Loucy (cell line): ENCODE data around the gene PIH1D2.

ENCODE experiments used
- H2AFZ ChIP-seq: fragments of 200-600 bp; sonication (generic); 2 replicates; pipeline ENCODE4 v1.6.0; 2016; ENCODE audit warnings: antibody characterized with exemption, mild to moderate bottlenecking, low read length, moderate library complexity
- H3F3A ChIP-seq: fragments of 200-600 bp; 2 replicates; pipeline ENCODE4 v1.6.0; 2016; ENCODE audit warnings: antibody characterized with exemption, low read depth, mild to moderate bottlenecking
- H3K27me3 ChIP-seq: fragments of 200-600 bp; sonication (generic); 2 replicates; pipeline ENCODE4 v1.6.1; 2014; ENCODE audit warnings: low read length, mild to moderate bottlenecking; ENCODE audit not compliant: insufficient read depth, poor library complexity, severe bottlenecking
- H3K36me3 ChIP-seq: fragments of 200-600 bp; sonication (generic); 2 replicates; pipeline ENCODE4 v1.6.1; 2016; ENCODE audit warnings: low read length; ENCODE audit not compliant: insufficient read depth
- H3K4me1 ChIP-seq: fragments of 200-600 bp; sonication (generic); 2 replicates; pipeline ENCODE4 v1.5.1; 2014; ENCODE audit warnings: low read length, mild to moderate bottlenecking; ENCODE audit not compliant: insufficient read depth, poor library complexity, severe bottlenecking
- H3K4me2 ChIP-seq: fragments of 200-600 bp; sonication (generic); 2 replicates; pipeline ENCODE4 v1.6.0; 2014; ENCODE audit warnings: antibody characterized with exemption, low read length, low read depth, mild to moderate bottlenecking; ENCODE audit not compliant: poor library complexity, severe bottlenecking
- H3K4me3 ChIP-seq: fragments of 200-600 bp; sonication (generic); 2 replicates; pipeline ENCODE4 v1.5.1; 2014; ENCODE audit warnings: low read length, mild to moderate bottlenecking, mixed read lengths; ENCODE audit not compliant: poor library complexity, severe bottlenecking
- H3K79me2 ChIP-seq: fragments of 200-600 bp; sonication (generic); 2 replicates; pipeline ENCODE4 v1.6.1; 2014; ENCODE audit warnings: low read length; ENCODE audit not compliant: insufficient read depth
- H3K9ac ChIP-seq: fragments of 200-600 bp; sonication (generic); 2 replicates; pipeline ENCODE4 v1.6.0; 2014; ENCODE audit warnings: mild to moderate bottlenecking, low read depth, low read length, moderate library complexity; ENCODE audit not compliant: poor library complexity, severe bottlenecking
- H3K9me2 ChIP-seq: fragments of 200-600 bp; sonication (generic); replicated peaks from 2 replicates; pipeline ENCODE4 v1.6.1; 2016; ENCODE audit warnings: low read depth, low read length, mixed read lengths
- H3K9me3 ChIP-seq: fragments of 200-600 bp; sonication (generic); 2 replicates; pipeline ENCODE4 v1.6.1; 2014; ENCODE audit warnings: mild to moderate bottlenecking, antibody characterized with exemption, low read length, low read depth; ENCODE audit not compliant: insufficient read depth
- H4K20me1 ChIP-seq: fragments of 200-600 bp; sonication (generic); 2 replicates; pipeline ENCODE4 v1.6.0; 2014; ENCODE audit warnings: antibody characterized with exemption, low read length, mild to moderate bottlenecking; ENCODE audit not compliant: insufficient read depth, poor library complexity, severe bottlenecking
- EZH2phosphoT487 ChIP-seq: fragments of 200-600 bp; IDR thresholded peaks from 2 replicates; pipeline ENCODE4 v1.6.1; 2018; ENCODE audit warnings: antibody characterized with exemption, mild to moderate bottlenecking, moderate library complexity, borderline replicate concordance
- TF ChIP-seq, protein P1 (sequence below): fragments of 200-600 bp; sonication (generic); conservative IDR thresholded peaks from 2 replicates; pipeline ENCODE4 v1.5.1; 2014; ENCODE audit warnings: mild to moderate bottlenecking, antibody characterized with exemption, low read length

PIH1D2 gene

DNA sequence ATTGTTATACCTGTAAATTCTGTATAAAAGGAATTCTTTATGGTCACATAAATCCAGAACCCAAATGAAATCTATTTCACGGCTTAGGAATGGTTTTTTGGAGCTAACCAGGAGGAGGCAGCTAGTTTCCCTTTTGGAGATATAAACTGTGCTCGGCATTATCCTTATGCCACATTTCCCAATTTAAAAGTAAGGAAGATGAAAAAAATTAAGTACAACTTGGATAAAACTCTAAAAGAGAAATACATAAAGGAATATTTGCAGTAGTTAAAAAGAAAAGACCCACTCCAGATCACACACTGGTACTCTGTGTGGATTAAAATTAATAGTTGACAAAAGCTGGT lies 30.9 kb downstream of the PIH1D2 start:
- Histone ChIP-seq H3K4me3 (no peak overlapping the region), H3K79me2 (0 out of 2 replicates have a peak, but pooled peaks cover 6% of the 10 kb centered on the region)

DNA sequence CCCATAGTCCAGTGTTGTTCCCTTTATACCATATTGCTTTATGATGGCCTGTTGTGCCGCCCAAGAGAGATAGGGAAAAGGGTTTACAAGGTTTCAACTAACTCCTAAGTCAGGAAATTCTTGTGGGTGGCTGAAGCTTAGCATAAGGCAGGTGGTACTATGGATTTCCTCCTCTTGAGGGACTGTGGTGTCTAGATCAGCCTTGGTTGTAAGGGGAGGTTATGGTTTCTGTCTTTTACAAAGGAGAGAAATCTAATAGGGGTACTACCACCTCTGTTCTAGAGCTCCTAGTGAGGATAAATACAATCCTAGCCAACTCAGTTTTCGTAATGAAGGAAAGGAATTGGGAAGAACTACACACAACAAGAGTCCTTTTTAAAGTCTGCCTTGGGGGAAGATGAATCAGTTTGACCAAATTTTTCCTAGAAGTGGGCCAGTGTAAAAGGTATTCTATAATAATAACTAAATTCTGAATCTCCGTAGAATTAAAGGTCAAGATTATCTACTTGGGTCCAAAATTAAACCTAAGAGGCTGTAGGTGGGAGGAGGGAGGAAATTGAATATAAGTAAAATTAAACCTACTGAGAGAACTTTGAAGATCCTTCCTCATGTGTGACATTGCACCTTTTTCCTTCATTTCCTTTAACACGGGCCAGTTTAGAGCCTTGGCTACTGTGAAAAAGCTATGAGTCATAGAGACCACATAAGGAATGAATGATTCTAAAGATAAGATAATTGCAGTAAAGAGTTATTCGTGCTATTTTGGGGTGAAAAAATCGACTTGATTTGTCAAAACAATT lies 31.5 kb downstream of the PIH1D2 start:
- TF ChIP-seq, protein P1, sequence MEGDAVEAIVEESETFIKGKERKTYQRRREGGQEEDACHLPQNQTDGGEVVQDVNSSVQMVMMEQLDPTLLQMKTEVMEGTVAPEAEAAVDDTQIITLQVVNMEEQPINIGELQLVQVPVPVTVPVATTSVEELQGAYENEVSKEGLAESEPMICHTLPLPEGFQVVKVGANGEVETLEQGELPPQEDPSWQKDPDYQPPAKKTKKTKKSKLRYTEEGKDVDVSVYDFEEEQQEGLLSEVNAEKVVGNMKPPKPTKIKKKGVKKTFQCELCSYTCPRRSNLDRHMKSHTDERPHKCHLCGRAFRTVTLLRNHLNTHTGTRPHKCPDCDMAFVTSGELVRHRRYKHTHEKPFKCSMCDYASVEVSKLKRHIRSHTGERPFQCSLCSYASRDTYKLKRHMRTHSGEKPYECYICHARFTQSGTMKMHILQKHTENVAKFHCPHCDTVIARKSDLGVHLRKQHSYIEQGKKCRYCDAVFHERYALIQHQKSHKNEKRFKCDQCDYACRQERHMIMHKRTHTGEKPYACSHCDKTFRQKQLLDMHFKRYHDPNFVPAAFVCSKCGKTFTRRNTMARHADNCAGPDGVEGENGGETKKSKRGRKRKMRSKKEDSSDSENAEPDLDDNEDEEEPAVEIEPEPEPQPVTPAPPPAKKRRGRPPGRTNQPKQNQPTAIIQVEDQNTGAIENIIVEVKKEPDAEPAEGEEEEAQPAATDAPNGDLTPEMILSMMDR: no peak
- no peak for TF ChIP-seq EZH2phosphoT487
- Histone ChIP-seq H3F3A (no peaks in the 10 kb centered on the region), H3K9me3 (no peaks in the 10 kb centered on the region), H3K4me1 (peaks cover 13% of the 10 kb centered on the region), H3K4me3 (peak overlapping the region; percentile 6), H3K4me2 (peak overlapping the region; percentile 49), H2AFZ (no peak overlapping the region), H3K9me2 (no peaks in the 10 kb centered on the region), H3K9ac (no peak overlapping the region), H3K27me3 (no peaks in the 10 kb centered on the region), H3K79me2 (0 out of 2 replicates have a peak, but pooled peaks cover 6% of the 10 kb centered on the region), H3K36me3 (peaks cover 67% of the 10 kb centered on the region), H4K20me1 (peaks cover 5% of the 10 kb centered on the region)

More for the DNA sequence above, 30.9 kb downstream of the PIH1D2 start:
- H4K20me1 ChIP-seq: peaks cover 5% of the 10 kb centered on the region
- no peak overlapping the region for H2AFZ ChIP-seq
- no peak for TF ChIP-seq EZH2phosphoT487
- TF ChIP-seq, protein P1: no peak
- no peak overlapping the region for H3K9ac ChIP-seq
- no peaks in the 10 kb centered on the region for H3K9me3 ChIP-seq
- H3K9me2 ChIP-seq: no peaks in the 10 kb centered on the region
- peaks cover 61% of the 10 kb centered on the region for H3K36me3 ChIP-seq
- no peaks in the 10 kb centered on the region for H3K27me3 ChIP-seq
- peak overlapping the region; percentile 49 for H3K4me2 ChIP-seq
- peaks cover 13% of the 10 kb centered on the region for H3K4me1 ChIP-seq
- H3F3A ChIP-seq: no peaks in the 10 kb centered on the region

DNA sequence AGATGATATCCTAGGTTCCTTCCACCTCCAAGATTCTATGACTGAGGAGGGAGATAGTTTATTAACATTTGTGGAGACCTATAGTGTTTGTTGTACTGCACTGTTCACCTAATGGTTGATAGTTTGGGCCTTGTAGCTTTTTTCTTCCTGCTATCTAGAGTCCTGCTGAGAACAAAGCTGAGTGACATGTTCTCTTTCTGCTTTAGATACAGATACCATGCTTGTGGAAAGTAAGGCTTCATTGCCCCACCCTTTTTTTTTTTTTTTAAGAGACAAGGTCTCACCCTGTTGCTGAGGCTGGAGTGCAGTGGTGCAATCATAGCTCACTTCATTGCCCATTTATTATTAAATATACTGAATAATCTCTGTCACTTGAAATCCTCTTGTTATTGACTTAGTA lies 36.3 kb downstream of the PIH1D2 start:
- Histone ChIP-seq H3K79me2 (no peaks in the 10 kb centered on the region), H3K4me2 (no peak overlapping the region), H3K4me3 (no peak overlapping the region), H3K36me3 (peaks cover 57% of the 10 kb centered on the region), H3K9ac (no peak overlapping the region), H3K9me3 (no peaks in the 10 kb centered on the region), H3K27me3 (no peaks in the 10 kb centered on the region), H4K20me1 (peaks cover 8% of the 10 kb centered on the region), H3K9me2 (no peaks in the 10 kb centered on the region), H3K4me1 (peaks cover 13% of the 10 kb centered on the region), H3F3A (no peaks in the 10 kb centered on the region), H2AFZ (no peak overlapping the region)
- no peak for TF ChIP-seq EZH2phosphoT487

DNA sequence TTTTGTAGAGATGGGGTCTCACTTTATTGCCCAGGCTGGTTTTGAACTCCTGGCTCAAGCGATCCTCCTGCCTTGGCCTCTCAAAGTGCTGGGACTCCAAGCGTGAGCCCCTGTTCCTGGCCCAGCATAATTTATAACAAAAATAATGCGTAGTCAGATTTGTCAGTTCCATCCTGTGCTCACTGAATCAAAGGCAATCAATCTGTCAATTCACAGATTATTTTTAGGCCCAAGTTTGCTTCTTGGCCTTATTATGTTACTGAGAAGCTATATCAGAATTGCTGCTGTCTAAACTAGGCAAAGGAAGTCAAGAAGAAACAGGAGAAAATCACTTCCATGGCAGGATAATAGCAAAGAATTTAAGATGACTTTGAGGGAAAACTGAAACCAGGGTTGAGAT lies 39.9 kb downstream of the PIH1D2 start:
- no peaks in the 10 kb centered on the region for H3K9me2 ChIP-seq
- H3K79me2 ChIP-seq: no peaks in the 10 kb centered on the region; the same call in 1 of the 2 replicates
- peaks cover 2% of the 10 kb centered on the region for H4K20me1 ChIP-seq
- no peak overlapping the region for H3K4me2 ChIP-seq
- no peak overlapping the region for H3K9ac ChIP-seq
- TF ChIP-seq EZH2phosphoT487: no peak
- TF ChIP-seq, protein P1: no peak
- no peaks in the 10 kb centered on the region for H3K27me3 ChIP-seq
- H3K4me1 ChIP-seq: peaks cover 8% of the 10 kb centered on the region
- H3K36me3 ChIP-seq: peaks cover 53% of the 10 kb centered on the region; the same call in 1 of the 2 replicates
- no peaks in the 10 kb centered on the region for H3K9me3 ChIP-seq
- H3K4me3 ChIP-seq: no peak overlapping the region
- H3F3A ChIP-seq: no peaks in the 10 kb centered on the region
- no peak overlapping the region for H2AFZ ChIP-seq
